Measurements from ENCODE around the gene CHD5.
"Not testable (repeated sequence)": the region's sequence is repeated elsewhere in the genome, so short reads cannot be mapped to it uniquely, and the experiment has no call there.

The CHD5 gene

DNA sequence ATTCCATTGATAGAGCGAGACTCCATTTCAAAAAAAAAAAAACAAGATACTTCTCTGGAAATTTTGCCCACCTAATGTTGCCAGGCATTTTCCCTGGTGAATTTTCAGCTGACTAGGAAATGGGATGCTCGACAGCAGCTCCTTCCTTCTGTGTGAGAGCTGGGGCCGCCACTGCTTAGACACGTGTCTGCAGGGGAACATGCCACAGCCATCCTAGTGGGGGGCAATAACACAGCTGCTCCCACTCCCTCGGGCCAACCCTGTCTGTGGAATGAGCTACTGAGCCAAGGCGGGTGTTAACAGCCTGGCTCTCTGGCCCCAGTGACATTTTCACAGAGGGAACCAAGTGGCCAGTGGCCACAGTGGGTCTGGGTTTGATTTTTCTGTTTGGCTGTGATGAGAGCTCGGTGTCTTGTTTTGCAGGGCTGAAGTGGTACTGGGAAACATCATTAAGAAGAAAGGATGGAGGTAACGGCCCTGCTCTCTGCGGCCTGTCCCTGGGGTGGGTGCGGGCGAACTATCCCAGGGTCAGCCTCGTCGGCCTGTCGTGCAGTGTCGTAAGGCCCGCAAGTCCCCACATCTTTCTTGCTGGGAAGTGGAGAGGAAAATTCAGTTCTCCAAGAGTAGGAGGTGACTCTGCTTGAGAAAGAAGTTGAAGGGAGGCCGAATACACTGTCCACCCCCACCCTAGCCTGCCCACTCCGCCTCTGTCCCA, 95.2 kb downstream of the CHD5 start:
- DNase-seq (ENCODE audit: low spot score): no peak

GRCh38 chr1:6083801-6084446, 96.2 kb downstream of the CHD5 start:
- no peak for DNase-seq (ENCODE audit: low spot score)

DNA sequence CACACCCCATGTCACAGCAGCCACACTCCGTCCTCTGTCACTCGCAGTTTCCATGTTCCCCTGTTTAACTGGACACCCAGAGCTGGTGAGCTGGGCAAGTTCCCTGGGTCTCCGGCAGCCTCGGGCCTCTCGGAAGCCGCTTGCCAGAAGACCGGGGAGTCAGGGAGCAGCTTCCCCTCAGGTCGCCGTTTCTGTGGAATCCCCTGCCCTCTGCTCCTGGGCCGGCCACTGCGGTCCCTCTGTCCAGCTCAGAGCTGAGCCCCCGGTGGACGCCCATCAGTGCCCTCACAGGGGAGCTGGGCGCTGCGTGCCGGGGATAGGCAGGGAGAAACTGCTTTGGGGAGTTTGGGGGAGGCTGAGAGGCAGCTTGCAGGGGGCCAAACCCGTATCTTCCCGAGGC, 96.7 kb downstream of the CHD5 start:
- DNase-seq (ENCODE audit: low spot score): no peak

DNA sequence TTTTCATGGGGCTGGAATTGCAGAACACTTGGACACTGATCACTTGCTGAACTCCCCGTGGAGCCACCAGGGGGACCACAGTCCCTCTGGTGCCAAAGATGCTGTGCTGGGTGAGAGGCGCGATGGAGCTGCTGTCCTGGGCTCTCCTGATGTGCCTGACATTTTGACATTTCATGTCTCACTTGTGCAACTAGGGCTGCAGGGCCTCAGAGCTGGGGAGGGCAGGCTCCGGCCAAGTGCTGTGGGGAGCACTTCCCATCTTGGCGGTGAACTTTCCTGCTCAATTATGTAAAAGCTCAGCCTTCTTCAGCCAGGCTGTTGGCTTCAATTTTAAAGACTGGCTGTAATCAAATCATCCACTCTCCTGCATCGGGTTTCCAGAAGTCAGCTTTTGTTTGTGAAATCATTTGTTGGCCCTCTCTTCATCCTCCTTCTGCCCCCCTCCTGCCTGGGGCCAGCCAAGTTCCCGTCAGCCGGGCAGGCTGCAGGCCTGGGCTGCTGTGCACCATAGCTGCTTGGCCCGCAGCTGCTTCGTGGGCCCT, 97.6 kb downstream of the CHD5 start:
- DNase-seq (ENCODE audit: low spot score): no peak

DNA sequence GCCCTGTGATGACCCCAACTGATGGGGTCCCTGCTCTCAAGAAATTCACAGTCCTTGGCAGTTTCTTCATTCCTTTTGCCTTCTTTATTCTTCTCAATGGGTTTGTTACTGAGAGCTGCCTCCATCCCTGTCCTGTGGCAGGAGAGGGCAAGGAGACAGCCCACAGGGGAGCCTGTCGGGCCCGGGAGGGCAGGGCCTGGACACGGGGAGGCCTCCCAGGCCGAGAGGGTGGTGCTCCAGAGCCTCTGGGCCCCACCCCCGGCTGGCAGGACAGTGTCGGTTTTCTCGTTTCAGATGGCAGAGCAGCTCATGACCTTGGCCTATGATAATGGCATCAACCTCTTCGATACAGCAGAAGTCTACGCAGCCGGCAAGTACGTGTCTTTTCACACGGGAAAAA, 98.2 kb downstream of the CHD5 start:
- DNase-seq (ENCODE audit: low spot score): no peak

GRCh38 chr1:6080469-6080868, 99.7 kb downstream of the CHD5 start:
- no peak for DNase-seq (ENCODE audit: low spot score)

- no peak for DNase-seq (ENCODE audit: low spot score)
Observed at GRCh38 chr1:6077919-6078318, 102.2 kb downstream of the CHD5 start.

DNA sequence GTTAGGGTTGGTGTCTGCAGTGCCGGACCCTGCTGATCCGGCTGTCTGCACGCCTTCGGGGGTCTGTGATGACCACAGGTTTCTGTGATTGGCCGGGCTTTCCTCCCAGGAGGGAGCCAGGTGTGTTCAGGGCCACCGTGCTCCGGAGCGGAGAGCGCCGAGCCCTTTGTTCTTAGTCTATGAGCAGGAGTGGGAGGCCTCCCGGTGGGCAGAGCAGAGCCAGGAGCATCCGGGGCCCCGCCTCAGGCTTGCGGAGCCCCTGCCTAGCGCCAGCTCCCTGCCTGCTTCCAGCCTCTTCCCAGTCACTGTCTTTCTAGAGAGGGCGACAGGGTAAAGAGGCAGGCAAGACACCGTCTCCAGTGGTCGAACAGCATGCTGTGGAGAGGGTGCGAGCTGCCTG, 102.6 kb downstream of the CHD5 start:
- DNase-seq (ENCODE audit: low spot score): no peak

DNA sequence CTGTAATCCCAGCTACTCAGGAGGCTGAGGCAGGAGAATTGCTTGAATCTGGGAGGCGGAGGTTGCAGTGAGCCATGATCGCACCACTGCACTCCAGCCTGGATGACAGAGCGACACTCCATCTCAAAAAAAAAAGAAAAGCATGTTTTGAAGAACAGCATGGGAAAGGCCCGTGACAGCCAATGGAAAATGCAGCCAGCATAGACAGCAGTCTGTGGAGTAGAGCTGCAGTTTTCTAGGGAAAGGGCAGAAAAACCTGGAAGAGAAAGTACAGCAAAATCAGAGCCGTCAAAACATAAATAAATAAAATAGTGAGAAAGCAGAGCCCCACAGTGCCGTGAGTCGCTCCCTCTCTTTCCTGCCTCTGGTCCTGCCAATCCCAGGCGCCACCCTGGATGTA, 103.1 kb downstream of the CHD5 start:
- not testable (repeated sequence) for DNase-seq (ENCODE audit: low spot score)

DNA sequence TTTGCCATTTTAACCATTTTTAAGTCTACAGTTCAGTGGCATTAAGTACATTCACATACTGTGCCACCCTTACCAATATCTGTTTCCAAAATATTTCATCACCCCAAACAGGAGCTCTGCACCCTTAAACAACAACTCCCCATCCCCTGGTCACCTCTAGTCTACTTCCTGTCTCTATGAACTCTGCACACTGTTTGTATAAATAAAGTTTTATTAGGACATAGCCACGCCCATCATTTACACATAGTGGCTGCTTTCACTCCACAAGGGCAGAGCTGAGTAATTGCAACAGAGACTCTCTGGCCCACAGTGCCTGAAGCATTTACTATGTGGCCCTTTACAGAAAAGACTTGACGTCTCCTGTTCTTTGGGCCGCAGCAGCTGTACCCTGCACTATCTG, 104.4 kb downstream of the CHD5 start:
- no peak for DNase-seq (ENCODE audit: low spot score)

GRCh38 chr1:6074192-6074901, 105.8 kb downstream of the CHD5 start:
- DNase-seq (ENCODE audit: low spot score): no peak

DNA sequence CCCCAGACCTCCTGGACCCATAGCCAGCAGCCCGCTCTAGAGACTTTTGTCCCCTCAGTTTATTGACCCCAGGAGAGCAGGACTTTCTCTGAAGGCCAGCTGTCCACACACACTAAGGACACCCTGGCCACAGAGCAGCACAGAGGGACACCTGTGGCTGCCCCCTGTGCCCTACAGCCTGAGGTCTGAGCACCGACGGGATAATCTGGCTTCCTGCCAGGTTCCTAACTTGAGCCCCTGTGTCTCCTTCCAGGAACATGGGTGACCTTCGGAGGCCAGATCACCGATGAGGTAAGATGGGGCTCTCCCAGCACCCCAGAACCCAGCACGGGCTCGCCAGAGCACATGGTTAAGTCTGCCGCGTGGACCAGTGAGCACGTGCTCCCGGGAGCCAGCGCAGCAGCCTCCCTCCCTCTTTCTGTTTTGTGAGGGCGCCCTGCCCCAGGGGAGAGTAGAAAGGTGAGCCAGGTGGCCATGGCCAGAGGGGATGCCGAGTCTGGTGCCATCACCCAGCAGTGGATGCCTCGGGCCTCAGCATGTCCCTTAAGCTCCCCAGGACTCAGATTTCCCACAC, 106.6 kb downstream of the CHD5 start:
- DNase-seq (ENCODE audit: low spot score): no peak

DNA sequence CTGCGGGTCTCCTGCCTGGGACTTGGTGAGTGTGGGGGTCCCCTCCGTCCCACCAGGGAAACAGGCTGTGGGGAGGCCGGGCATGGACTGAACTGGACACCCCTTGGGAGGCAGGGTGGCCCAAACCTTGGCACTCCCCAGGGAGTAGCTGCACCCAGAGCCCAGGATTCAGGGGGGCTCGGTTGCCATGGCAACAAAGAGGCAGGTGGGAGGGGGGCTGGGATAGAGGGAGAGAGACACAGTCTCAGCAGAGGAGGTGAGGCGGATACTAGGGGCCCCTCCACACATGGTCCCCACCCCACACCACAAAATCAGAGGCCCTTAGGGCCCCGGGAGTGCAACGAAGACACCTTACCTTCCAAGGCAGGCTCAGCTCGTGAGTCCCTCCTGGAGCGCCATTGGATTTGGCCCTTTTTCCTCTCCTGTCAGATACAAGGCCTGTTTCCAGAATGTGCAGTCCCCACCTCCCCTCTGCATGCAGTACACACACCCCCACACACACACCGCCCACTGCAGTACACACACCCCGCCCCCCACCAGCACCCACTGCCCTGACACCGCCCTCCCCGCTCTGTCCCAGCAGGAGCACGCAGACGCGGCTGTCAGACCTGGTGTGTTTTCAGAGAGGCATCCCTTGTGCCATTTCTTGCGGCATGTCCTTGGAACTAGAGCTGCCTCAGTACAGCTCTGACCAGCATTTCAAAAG, 107.2 kb downstream of the CHD5 start:
- no peak for DNase-seq (ENCODE audit: low spot score)

DNA sequence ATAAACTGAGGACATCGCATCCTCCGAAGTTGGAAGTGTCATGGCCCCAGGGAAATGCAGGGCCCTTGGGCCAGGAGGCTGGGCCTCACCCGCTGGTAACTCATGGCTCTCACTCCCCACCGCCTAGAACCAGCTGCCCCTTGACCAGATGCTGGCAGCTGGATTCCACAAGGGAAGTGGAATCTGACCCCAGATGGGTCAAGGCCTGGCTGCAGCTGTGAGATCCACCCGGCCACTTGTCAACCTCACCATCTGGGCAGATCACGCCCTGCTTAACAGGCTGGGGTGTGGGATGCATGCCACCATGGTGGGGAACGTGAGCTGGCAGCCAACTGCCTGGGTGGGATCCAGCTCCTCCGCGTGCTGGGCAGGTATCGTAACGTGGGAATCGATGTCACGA, 108.9 kb downstream of the CHD5 start:
- no peak for DNase-seq (ENCODE audit: low spot score)

DNA sequence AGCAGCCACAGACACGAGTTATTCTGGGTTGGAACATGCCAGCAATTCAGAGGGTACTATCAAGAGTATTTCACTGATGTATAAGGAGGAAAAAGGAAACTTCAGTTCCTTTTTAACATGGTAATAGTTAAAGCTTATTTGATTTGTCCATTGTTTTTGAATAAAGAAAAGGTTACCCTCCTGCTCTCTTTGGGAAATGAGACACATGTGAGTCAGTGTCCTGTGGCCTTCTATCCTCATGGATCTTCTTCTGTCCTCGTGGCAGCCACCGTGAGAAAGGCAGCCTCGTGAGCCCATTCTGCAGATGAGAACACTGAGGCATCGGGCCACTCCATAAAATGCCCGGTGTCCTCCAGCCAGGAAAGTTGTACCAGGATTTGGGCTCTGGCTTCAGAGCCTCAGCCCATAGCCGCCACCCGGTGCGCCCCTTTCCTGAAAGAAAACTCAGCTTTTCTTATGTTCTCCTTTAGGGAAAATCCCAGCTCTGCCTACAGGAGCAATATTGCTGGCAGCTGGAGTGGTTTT, 109.6 kb downstream of the CHD5 start:
- DNase-seq (ENCODE audit: low spot score): no peak

GRCh38 chr1:6069573-6069972, 110.5 kb downstream of the CHD5 start:
- no peak for DNase-seq (ENCODE audit: low spot score)

- DNase-seq (ENCODE audit: low spot score): no peak
Observed at GRCh38 chr1:6068932-6069331, 111.2 kb downstream of the CHD5 start.

DNA sequence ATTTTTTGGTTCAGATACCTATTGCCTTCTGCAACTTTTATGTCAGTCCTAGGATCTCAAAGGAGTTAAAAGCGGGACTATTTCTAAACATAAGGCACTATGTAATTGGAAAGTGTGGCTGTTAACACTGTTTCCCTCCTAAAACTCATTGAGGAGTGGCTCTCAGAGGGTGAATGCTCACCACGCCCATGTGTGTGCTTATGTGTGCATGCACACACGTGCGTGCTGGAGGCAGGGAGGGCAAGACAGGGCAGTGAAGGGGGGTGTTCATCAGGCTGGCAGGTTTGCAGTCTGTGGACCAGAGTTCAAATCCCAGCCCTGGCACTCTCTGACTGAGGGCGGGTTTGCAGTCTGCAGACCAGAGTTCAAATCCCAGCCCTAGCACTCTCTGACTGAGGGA, 112.0 kb downstream of the CHD5 start:
- DNase-seq (ENCODE audit: low spot score): no peak

DNA sequence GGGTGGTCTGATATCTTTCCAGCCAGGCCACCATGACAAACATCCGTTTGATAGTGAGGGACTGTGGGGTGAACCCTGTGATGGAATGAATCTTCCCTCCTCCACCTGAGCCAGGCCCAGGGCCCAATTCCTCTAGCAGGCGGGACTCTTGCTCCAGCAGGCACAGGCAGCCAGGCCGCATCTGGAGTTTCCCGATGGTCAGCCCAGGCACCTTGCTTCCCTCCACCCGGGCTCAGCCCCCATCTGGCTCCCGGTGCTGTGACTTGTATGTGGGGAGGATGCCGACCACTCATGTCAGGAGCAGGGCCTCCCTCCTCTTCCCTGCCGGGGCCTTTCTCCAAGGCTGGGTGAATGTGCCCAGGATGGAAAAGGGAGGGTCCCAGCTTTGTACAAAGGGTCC, 113.4 kb downstream of the CHD5 start:
- no peak for DNase-seq (ENCODE audit: low spot score)

GRCh38 chr1:6065093-6065858, 114.8 kb downstream of the CHD5 start:
- DNase-seq (ENCODE audit: low spot score): no peak

GRCh38 chr1:6063532-6064053, 116.5 kb downstream of the CHD5 start:
- DNase-seq (ENCODE audit: low spot score): not testable (repeated sequence)
